ENCODE measurements around the gene RTP3.
A peak's percentile ranks its signal among the peaks of the same experiment; 100 is the strongest.

RTP3 gene

DNA sequence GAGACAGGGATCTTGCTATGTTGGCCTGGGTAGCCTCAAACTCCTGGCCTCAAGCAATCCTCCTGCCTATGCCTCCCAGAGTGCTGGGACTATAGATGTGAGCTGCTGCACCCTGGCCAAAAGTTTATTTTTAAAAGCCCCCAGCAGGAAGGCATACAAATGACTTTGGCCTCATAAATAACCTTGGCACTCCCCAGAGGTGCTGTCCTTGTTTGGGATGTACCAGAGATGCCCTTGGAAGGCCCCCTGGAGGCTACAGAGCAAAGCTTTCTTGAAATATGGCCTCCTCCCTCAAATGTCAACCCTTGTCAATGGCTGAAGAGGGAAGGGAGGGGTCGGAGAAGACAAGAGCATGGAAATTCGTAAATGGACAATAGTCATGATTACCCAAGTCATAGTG is 14.0 kb upstream of the RTP3 start:
- H3K4me3 ChIP-seq (ENCODE audit: low read depth, low read length): no peak overlapping the region
- TF ChIP-seq, protein P1, sequence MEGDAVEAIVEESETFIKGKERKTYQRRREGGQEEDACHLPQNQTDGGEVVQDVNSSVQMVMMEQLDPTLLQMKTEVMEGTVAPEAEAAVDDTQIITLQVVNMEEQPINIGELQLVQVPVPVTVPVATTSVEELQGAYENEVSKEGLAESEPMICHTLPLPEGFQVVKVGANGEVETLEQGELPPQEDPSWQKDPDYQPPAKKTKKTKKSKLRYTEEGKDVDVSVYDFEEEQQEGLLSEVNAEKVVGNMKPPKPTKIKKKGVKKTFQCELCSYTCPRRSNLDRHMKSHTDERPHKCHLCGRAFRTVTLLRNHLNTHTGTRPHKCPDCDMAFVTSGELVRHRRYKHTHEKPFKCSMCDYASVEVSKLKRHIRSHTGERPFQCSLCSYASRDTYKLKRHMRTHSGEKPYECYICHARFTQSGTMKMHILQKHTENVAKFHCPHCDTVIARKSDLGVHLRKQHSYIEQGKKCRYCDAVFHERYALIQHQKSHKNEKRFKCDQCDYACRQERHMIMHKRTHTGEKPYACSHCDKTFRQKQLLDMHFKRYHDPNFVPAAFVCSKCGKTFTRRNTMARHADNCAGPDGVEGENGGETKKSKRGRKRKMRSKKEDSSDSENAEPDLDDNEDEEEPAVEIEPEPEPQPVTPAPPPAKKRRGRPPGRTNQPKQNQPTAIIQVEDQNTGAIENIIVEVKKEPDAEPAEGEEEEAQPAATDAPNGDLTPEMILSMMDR (IDR thresholded peaks at IDR 0.05; ENCODE audit: borderline replicate concordance, insufficient read depth, low read depth, low read length): 0 out of 2 replicates have a peak, but pooled peaks have one; percentile 6

DNA sequence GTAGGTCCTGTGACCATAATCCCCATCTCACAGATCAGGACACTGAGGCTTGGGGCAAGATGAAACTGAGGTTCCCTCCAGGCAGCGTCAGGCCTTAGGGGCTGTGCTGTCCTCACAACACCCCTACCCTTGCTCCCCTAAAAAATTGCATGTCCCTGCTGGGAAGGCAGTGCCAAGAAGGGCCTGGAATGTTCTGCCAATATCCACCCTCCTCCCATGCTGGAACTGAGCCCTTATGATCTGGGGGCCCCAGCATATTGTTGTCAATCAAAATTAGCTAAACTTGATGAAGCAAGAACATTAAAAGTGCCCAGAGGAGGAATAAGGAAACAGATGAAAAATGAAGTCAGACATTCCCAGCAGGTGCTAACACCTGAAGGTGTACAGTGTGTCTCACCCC is 13.4 kb upstream of the RTP3 start:
- TF ChIP-seq, protein P1 (IDR thresholded peaks at IDR 0.05; ENCODE audit: borderline replicate concordance, insufficient read depth, low read depth, low read length): no peak
- no peak overlapping the region for H3K4me3 ChIP-seq (ENCODE audit: low read depth, low read length)

DNA sequence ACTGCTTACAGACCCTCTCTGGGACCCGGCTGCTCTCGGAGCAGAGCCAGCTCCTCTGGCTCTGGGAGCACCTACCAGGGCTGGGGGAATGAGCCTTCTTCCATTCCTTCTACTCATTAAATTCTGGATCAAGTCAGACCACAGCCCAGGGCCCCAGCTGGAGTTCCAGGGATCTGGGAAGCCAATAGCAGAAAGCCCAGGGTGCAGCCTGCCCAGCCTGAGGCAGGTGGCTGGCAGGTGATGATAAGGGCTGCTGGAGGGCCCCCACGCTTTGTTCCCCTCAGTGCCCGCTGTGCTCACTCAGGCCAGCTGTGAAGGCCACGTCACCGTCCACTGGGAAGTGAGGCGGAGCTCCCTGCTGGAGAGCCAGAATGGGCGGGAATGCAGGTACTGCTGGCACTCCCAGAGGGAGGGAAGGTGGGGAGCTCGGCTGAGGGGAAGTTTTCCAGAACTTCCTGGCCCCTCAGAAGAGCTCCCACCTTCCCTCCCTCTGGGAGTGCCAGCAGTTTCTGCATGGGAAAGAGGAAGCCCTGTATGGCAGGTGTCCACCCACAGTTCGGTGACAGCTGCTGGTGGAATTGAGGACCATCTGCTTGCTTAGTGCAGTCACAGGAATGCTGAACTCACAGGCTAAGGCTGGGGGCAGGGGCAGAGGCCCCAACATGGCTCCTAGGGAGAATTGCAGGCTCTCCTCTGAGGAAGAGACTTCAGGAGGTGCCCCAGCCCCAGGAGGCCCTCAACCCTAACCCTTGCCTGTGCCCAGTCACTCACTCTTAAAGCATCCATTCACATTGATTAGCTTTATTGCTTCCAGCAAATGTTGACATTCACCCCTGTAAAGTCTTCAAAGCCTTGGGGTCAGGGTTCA is 12.6 kb upstream of the RTP3 start:
- TF ChIP-seq, protein P1 (IDR thresholded peaks at IDR 0.05; ENCODE audit: borderline replicate concordance, insufficient read depth, low read depth, low read length): no peak

DNA sequence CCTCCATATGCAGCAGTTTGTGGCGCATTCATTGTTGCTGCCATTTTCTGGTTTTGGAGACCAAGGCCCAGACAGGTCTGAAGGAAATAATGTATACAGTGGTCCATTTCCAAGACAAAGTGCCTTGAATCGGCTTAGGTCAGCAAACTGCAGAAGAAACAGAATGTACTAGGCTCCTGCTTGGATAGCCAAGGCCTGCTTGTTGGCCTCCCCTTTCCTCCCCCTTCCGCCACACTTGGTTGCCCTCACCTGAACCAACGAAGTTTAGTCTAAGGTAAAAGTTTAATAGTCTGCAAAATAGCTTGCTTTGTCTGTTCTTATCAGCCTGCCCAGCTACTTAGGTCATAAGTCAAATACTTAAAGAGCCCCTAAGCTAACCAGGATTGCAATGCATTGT is 12.0 kb upstream of the RTP3 start:
- H3K4me3 ChIP-seq (ENCODE audit: low read depth, low read length): no peak overlapping the region
- TF ChIP-seq, protein P1 (IDR thresholded peaks at IDR 0.05; ENCODE audit: borderline replicate concordance, insufficient read depth, low read depth, low read length): no peak

More for the DNA sequence above, 12.6 kb upstream of the RTP3 start:
- H3K4me3 ChIP-seq (ENCODE audit: low read depth, low read length): no peak overlapping the region

DNA sequence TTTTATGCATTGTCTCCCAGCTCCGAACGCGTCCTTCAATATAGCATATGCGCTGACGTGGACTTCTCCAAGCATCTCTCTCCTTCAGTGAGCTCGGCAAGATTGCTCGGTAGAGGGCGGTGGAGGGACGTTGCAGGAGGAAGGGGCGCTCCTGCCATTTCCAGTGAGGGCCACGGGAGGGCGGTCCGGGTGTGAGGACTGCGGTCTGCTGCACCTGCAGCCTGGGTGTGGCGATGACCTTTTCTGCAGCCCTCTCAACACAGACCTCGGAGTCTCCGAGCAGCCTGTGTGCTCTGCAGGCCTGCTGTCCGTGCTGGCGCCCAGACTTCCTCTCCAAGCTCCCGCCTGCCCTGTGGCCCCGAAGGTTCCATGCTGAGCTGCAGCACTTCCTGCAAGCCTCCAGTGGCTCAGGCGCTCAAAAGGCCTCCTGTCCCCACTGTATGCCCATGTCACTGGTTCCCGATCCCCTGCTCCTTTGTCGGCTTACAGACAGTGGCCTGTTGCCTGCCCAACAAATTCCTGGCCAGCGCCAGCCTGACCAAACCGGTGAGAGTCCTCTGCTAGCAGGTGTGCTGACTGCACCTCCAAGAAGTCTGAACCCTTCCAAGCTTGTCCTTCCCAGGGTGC is 8.9 kb upstream of the RTP3 start:
- no peak overlapping the region for H3K4me3 ChIP-seq (ENCODE audit: low read depth, low read length)
- TF ChIP-seq, protein P1 (IDR thresholded peaks at IDR 0.05; ENCODE audit: borderline replicate concordance, insufficient read depth, low read depth, low read length): peak; percentile 100

DNA sequence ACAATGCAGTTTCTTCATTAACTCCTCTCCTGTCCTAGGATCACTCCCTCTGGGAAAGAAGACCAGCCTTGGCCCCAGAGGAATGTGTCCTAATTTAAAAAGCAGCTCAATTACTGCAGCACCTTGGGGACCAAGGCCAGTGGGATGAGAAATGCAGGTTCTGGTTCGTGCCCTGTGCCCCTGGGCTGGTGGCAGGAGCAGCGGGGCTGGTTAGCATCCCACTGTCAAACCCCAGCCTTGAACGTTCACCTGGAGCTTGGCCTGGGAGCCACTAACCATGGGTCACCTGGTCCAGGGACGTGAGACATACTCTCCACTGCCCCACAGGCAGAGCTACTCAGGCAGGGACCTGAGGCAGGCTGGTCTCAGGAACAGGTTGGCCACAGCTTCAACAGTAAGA is 8.4 kb upstream of the RTP3 start:
- TF ChIP-seq, protein P1 (IDR thresholded peaks at IDR 0.05; ENCODE audit: borderline replicate concordance, insufficient read depth, low read depth, low read length): no peak
- no peak overlapping the region for H3K4me3 ChIP-seq (ENCODE audit: low read depth, low read length)

DNA sequence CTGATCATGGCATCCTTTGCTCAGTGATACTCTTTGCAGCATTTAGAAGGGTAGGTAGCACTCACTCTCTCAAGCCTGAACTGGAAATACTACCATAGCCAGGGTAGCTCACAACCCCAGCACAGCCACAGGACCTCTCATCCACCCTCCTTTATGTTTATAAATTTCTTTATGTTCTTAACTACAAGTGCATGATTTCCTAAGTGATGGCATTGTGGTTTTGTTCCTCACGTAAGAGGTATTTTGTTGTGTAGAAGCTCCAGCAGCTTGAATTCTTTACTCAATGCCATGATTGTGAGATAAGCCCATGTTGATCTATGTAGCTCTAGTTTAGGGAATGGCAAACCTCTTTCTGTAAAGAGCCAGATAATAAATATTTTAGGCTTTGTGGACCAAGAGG is 7.9 kb upstream of the RTP3 start:
- TF ChIP-seq, protein P1 (IDR thresholded peaks at IDR 0.05; ENCODE audit: borderline replicate concordance, insufficient read depth, low read depth, low read length): no peak
- H3K4me3 ChIP-seq (ENCODE audit: low read depth, low read length): no peak overlapping the region

Data from GM12875 (cell line).